CD8-positive, alpha-beta memory T cell (primary cell): ENCODE measurements around the gene IGF2. TPM values are rescaled to one million over a fixed set of nuclear protein-coding genes. Genes with fewer than 3 reads are reported as not detected.
A peak's percentile ranks its signal among the peaks of the same experiment; 100 is the strongest.

Experiments
- CTCF ChIA-PET: fragments of 350-600 bp; sonication (Branson Sonifier 250); formaldehyde crosslinking; loops from one replicate; lab custom pipeline; 2021; ENCODE audit warnings: antibody characterized with exemption; lab: Charles Lee
- POLR2A ChIA-PET: fragments of 350-600 bp; sonication (Branson Sonifier 250); formaldehyde crosslinking; loops from one replicate; lab custom pipeline; 2021; ENCODE audit warnings: antibody characterized with exemption; lab: Charles Lee
- DNase-seq, 5 donors: peaks; one replicate each; pipeline versions ENCODE4 v3.0.0 to v3.0.0-alpha.2; 2020 to 2022; ENCODE audit warnings: mixed read lengths in 1 of 5
- H3K27ac ChIP-seq: one replicate; pipeline ENCODE4 v1.7.0; 2013; ENCODE audit warnings: low read depth, mild to moderate bottlenecking, low read length, moderate library complexity
- H3K27me3 ChIP-seq: 2 replicates; pipeline ENCODE4 v1.7.0; 2013; ENCODE audit warnings: low read length, mild to moderate bottlenecking; ENCODE audit not compliant: insufficient read depth, poor library complexity, severe bottlenecking
- H3K36me3 ChIP-seq: 2 replicates; pipeline ENCODE4 v1.7.0; 2013; ENCODE audit warnings: mild to moderate bottlenecking, low read length, moderate library complexity; ENCODE audit not compliant: insufficient read depth
- H3K4me1 ChIP-seq: 2 replicates; pipeline ENCODE4 v1.7.0; 2013; ENCODE audit warnings: mild to moderate bottlenecking, low read length, moderate library complexity; ENCODE audit not compliant: insufficient read depth
- H3K4me3 ChIP-seq: 2 replicates; pipeline ENCODE4 v1.7.0; 2013; ENCODE audit warnings: mild to moderate bottlenecking, low read length
- H3K9me3 ChIP-seq: 2 replicates; pipeline ENCODE4 v1.7.0; 2013; ENCODE audit warnings: mild to moderate bottlenecking, low read length
- H3K27ac Mint-ChIP-seq, 8 donors: one replicate each; pipeline ENCODE4 v1.8.0; 2020 to 2021; ENCODE audit warnings: mixed read lengths in 8 of 8, mild to moderate bottlenecking in 6 of 8, inconsistent platforms in 3 of 8, moderate library complexity in 3 of 8
- H3K27me3 Mint-ChIP-seq, 2 donors: one replicate each; pipeline ENCODE4 v1.8.0; 2020 to 2021; ENCODE audit warnings: mixed read lengths in 2 of 2, mild to moderate bottlenecking in 1 of 2, moderate library complexity in 1 of 2
- H3K36me3 Mint-ChIP-seq, 3 donors: one replicate each; pipeline ENCODE4 v1.8.0; 2020 to 2021; ENCODE audit warnings: mixed read lengths in 3 of 3, inconsistent platforms in 1 of 3, mild to moderate bottlenecking in 1 of 3
- H3K4me1 Mint-ChIP-seq, 3 donors: one replicate each; pipeline ENCODE4 v1.8.0; 2020 to 2021; ENCODE audit warnings: mixed read lengths in 3 of 3, inconsistent platforms in 1 of 3, mild to moderate bottlenecking in 1 of 3
- H3K4me3 Mint-ChIP-seq, 7 donors: one replicate each; pipeline ENCODE4 v1.8.0; 2020 to 2021; ENCODE audit warnings: mixed read lengths in 7 of 7, mild to moderate bottlenecking in 6 of 7, moderate library complexity in 4 of 7, inconsistent platforms in 2 of 7
- H3K9me3 Mint-ChIP-seq, 5 donors: one replicate each; pipeline ENCODE4 v1.8.0; 2020 to 2022; ENCODE audit warnings: mixed read lengths in 5 of 5, mild to moderate bottlenecking in 3 of 5, moderate library complexity in 2 of 5, inconsistent platforms in 1 of 5
- polyA plus RNA-seq: library from polyadenylated mRNA; unstranded; fragments of 300-500 nt; fragmentation: Illumina TruSeq; gene quantifications from one replicate; pipeline ENCODE4 v1.2.3, GENCODE V29; 2021
- total RNA-seq, 2 experiments: library from RNA; stranded (reverse); gene quantifications; one replicate each; pipeline ENCODE4 v1.2.3, GENCODE V29; 2021

IGF2 gene
- total and polyA plus RNA-seq, 3 experiments from 2014 or later, result 3.3 to 3.5 TPM; not detected in 1

DNA sequence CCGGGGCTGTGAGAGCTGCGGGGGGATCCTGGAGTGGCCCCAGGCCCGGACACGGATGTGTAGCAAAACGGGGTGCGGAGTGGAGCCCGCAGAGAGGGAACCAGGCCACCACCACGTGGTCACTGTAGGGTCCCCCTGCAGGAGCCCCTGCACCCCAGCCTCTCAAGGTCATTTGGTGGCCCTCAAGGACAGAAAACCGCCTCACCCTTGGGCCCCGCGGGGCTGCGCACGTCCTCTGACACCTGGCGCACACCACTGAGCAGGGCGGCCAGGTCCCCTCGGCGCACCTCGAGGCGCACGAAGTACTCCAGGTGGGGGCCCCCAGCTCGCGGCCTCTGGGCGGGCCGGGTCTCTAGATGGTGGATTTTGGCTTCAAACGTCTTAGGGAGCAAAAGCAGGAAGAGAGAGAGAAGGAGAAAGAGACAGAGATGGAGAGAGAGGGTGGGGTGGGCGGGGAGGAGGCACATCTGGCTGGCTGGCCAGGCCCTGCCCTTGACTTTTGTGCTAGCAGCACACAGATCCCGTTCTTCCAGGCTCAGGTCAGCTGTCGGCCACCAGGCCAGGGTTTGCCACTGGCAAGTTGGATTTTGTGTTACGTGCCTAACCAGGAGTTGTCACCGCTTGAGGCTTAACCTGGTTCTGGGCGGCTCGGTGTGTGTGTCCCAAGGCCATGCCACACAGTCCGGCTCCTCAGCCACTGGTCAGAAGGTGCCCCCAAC is 29.3 kb upstream of the IGF2 start:
- H3K9me3 Mint-ChIP-seq, result no peaks in the 10 kb centered on the region
- Histone ChIP-seq H3K27me3 (no peaks in the 10 kb centered on the region), H3K4me3 (no peak overlapping the region), H3K27ac (no peak overlapping the region), H3K9me3 (no peaks in the 10 kb centered on the region), H3K36me3 (no peaks in the 10 kb centered on the region), H3K4me1 (no peaks in the 10 kb centered on the region)
- H3K27ac Mint-ChIP-seq, result no peak overlapping the region
- H3K4me1 Mint-ChIP-seq, result no peaks in the 10 kb centered on the region
- H3K4me3 Mint-ChIP-seq, result no peak overlapping the region
- peaks cover 3 to 9% of the 10 kb centered on the region in 2 donors for H3K27me3 Mint-ChIP-seq
- CTCF ChIA-PET, result interaction anchor here (1.0 to 4.8 kb wide), 3 partner anchors 17 to 252 kb away, joined by 3 to 22 read pairs (median 10); no protein-coding TSS in a partner anchor
- POLR2A ChIA-PET, result no interaction called here
- DNase-seq, result no peak
- no peaks in the 10 kb centered on the region for H3K36me3 Mint-ChIP-seq

DNA sequence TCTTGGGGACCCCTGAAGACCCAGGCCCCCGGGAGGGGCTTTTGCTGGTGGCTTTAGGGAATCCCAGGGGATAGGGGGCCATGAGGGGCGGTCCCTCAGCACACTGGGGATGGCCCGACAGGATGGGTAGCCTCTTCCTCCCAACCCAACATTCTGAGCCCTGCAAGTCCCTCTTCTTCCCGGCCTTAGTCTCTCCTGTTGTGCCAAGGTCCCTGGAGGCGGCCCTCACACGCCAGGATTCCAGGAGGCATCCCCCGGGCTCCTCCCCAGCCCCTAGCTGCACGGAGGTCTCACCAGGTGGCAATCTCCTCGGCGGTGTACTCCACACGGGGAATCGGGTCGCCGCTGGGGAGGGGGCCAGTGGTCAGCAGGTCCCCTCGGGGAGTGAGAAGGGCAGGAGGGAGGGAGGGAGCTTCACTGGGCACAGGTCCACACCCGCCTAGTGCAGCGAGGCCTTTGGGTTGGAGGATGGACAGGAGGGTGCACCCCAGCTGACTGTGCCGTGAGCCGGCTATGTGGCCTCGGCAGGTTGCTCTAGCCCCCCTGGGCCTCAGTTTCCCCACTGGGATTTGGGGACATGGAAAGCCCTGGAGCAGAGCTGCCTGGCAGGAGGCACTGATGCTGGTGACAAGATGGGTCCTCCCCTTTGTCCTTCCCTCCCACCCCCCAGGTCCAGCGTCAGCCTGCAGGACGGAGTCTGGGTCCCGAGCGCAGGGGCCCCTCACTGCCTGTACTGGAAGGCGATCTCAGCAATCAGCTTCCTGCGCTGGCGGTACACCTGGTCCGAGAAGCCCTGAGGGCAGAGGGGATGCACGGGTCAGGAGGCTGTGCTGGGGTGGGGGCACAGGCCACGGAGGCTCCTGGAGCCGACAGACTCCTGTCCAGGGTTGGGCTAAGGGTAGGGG is 28.2 kb upstream of the IGF2 start:
- CTCF ChIA-PET, result interaction anchor here (0.9 to 4.8 kb wide), 4 partner anchors 14 to 253 kb away, joined by 3 to 22 read pairs (median 3); no protein-coding TSS in a partner anchor
- DNase-seq, result no peak
- Histone ChIP-seq H3K9me3 (no peaks in the 10 kb centered on the region), H3K27me3 (no peaks in the 10 kb centered on the region), H3K4me3 (no peak overlapping the region), H3K36me3 (no peaks in the 10 kb centered on the region), H3K27ac (no peak overlapping the region), H3K4me1 (no peaks in the 10 kb centered on the region)
- Mint-ChIP-seq H3K4me3 (no peak overlapping the region), H3K27me3 (peaks cover 3 to 9% of the 10 kb centered on the region in 2 donors), H3K4me1 (no peaks in the 10 kb centered on the region), H3K36me3 (no peaks in the 10 kb centered on the region), H3K27ac (no peak overlapping the region), H3K9me3 (no peaks in the 10 kb centered on the region)
- POLR2A ChIA-PET, result no interaction called here

DNA sequence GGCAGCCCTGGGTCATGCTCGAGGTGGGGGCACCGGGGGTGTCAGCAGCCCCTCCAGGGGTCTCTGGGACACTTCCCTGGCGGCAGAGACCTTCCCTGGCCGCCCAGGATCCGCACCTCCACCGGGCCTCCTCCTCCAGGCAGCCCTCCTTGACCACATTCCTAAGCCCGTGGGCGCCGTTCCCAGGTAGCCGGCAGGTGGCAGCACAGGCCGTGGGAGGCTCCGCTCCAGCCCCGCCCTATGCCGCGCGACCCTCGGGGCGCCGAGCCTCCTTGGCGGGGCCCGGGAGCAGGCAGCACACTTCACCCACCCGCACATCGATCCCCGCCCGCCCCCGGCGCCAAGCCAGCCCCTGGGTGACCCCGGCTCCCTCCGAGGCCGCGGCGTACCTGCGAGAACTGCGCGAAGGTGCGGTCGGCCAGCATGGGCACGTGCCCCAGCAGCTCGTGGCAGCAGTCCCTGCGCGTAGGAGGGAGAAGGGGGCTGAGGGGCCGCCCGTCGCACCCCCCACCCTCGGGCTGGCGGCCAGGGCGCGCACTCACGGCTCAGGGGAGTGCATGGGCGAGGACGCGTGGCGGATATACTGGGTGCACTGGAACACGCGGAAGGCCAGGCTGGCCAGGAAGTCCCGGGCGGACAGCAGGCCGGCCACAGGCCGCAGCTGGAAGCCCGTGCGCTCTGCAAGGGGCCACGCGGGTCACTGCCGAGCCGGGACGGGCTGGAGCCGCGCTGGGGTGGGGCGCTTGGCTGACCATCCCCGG is 27.1 kb upstream of the IGF2 start:
- Mint-ChIP-seq H3K9me3 (no peaks in the 10 kb centered on the region), H3K36me3 (no peaks in the 10 kb centered on the region), H3K4me1 (no peaks in the 10 kb centered on the region), H3K27me3 (peaks cover 3 to 9% of the 10 kb centered on the region in 2 donors), H3K27ac (no peak overlapping the region), H3K4me3 (no peak overlapping the region)
- POLR2A ChIA-PET, result no interaction called here
- H3K27me3 ChIP-seq, result no peaks in the 10 kb centered on the region
- no peak overlapping the region for H3K27ac ChIP-seq
- H3K36me3 ChIP-seq, result no peaks in the 10 kb centered on the region
- no peaks in the 10 kb centered on the region for H3K4me1 ChIP-seq
- no peaks in the 10 kb centered on the region for H3K9me3 ChIP-seq
- DNase-seq, result peak in 4 of 5 donors; percentile 24 to 41 (median 26)
- CTCF ChIA-PET, result interaction anchor here (0.6 to 4.8 kb wide), 3 partner anchors 13 to 254 kb away, joined by 3 to 22 read pairs (median 3); no protein-coding TSS in a partner anchor
- no peak overlapping the region for H3K4me3 ChIP-seq

DNA sequence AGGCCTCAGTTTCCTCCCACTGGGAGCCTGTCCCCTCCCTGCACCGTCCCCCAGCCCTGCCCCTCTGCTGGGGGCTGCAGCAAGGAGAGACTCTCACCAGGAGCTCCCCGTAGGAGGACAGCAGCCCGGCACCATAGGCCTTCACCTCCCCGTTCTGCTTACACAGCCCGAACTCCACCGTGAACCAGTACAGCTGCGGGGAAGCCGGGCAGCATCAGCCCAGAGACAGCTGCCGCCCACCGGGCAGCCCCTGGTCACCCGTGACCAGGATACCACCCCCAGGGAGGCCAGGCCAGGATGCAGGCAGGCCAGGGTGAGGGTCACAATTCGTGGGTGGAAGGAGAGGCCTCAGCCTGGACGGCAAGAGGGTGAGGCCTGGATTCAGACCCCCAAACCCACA is 26.4 kb upstream of the IGF2 start:
- no peaks in the 10 kb centered on the region for H3K36me3 ChIP-seq
- ChIA-PET CTCF (interaction anchor here (0.6 to 4.8 kb wide), 2 partner anchors 125 to 255 kb away, joined by 3 to 22 read pairs; no protein-coding TSS in a partner anchor), POLR2A (no interaction called here)
- no peaks in the 10 kb centered on the region for H3K36me3 Mint-ChIP-seq
- no peak overlapping the region for H3K27ac ChIP-seq
- no peak overlapping the region for H3K27ac Mint-ChIP-seq
- no peaks in the 10 kb centered on the region for H3K4me1 ChIP-seq
- peaks cover 4 to 9% of the 10 kb centered on the region in 2 donors for H3K27me3 Mint-ChIP-seq
- H3K4me3 ChIP-seq, result no peak overlapping the region
- no peaks in the 10 kb centered on the region for H3K4me1 Mint-ChIP-seq
- H3K4me3 Mint-ChIP-seq, result no peak overlapping the region
- H3K9me3 ChIP-seq, result no peaks in the 10 kb centered on the region
- DNase-seq, result no peak
- H3K9me3 Mint-ChIP-seq, result no peaks in the 10 kb centered on the region
- H3K27me3 ChIP-seq, result no peaks in the 10 kb centered on the region

DNA sequence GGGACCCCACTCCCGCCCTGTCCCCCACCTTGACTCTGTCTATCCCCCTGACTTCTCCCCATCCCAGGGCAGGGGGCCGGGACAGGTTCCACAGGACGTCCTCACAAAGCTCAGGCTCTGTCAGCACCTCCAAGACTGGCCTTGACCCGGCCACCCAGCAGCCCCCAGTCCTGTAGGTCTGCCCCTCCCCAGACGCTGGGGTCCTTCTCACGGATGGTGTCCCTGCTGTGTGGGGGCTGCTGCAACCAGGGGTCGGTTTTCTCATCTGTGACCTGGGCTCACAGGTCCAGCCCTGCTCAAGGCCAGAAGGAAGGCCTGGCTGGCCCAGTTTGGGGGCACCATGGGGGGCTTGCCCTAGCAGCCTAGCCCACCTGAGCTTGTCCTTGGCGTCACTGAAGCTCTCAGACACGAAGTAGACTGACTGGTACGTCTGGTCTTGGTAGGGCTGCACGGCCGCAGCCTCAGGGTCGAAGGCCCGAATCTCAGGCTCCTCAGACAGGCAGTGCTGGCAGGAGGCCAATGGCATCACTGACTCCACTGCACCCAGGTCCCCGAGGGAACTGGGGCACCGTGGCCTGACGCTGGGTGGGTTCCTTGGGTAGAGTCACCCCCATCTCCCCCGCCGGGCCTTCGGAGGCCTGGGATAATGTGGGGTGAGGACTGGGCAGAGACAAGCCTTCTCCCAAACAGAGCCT is 25.8 kb upstream of the IGF2 start:
- H3K4me1 Mint-ChIP-seq, result no peaks in the 10 kb centered on the region
- H3K4me3 Mint-ChIP-seq, result no peak overlapping the region
- no peak overlapping the region for H3K4me3 ChIP-seq
- no peaks in the 10 kb centered on the region for H3K36me3 ChIP-seq
- H3K36me3 Mint-ChIP-seq, result no peaks in the 10 kb centered on the region
- no peaks in the 10 kb centered on the region for H3K9me3 ChIP-seq
- H3K27me3 ChIP-seq, result no peaks in the 10 kb centered on the region
- H3K4me1 ChIP-seq, result no peaks in the 10 kb centered on the region
- H3K9me3 Mint-ChIP-seq, result no peaks in the 10 kb centered on the region
- ChIA-PET CTCF (interaction anchor here (0.6 to 4.8 kb wide), 2 partner anchors 125 to 256 kb away, joined by 3 to 22 read pairs; no protein-coding TSS in a partner anchor), POLR2A (no interaction called here)
- peaks cover 4 to 9% of the 10 kb centered on the region in 2 donors for H3K27me3 Mint-ChIP-seq
- no peak overlapping the region for H3K27ac ChIP-seq
- no peak overlapping the region for H3K27ac Mint-ChIP-seq
- DNase-seq, result no peak

DNA sequence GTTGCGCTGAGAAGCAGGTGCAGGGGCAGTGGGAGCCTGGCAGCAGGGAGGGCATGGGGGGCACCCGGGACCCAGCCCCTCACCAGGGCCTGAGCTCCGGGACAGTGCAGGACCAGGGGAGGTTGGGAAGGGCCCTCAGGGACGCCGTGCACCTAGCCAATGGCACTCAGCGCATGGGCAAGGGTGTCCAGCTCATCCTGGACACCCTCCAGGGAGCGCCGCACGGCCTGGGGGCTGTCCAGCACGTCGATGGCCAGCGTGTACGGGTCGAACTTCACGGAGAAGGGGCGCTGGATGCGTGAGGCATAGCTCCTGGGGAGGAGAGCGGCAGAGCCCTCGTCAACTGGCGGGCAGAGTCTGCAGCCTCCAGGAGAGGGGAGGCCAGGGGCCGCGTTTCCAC is 24.9 kb upstream of the IGF2 start:
- Histone ChIP-seq H3K4me3 (no peak overlapping the region), H3K36me3 (no peaks in the 10 kb centered on the region), H3K27me3 (no peaks in the 10 kb centered on the region), H3K9me3 (no peaks in the 10 kb centered on the region), H3K4me1 (no peaks in the 10 kb centered on the region), H3K27ac (no peak overlapping the region)
- no peak for DNase-seq
- no peak overlapping the region for H3K4me3 Mint-ChIP-seq
- no peaks in the 10 kb centered on the region for H3K36me3 Mint-ChIP-seq
- ChIA-PET CTCF (interaction anchor here (4.8 kb wide), 1 partner anchor 257 kb away, joined by 22 read pairs; no protein-coding TSS in a partner anchor), POLR2A (no interaction called here)
- H3K27ac Mint-ChIP-seq, result no peak overlapping the region
- no peaks in the 10 kb centered on the region for H3K9me3 Mint-ChIP-seq
- no peaks in the 10 kb centered on the region for H3K4me1 Mint-ChIP-seq
- H3K27me3 Mint-ChIP-seq, result peaks cover 6 to 9% of the 10 kb centered on the region in 2 donors

DNA sequence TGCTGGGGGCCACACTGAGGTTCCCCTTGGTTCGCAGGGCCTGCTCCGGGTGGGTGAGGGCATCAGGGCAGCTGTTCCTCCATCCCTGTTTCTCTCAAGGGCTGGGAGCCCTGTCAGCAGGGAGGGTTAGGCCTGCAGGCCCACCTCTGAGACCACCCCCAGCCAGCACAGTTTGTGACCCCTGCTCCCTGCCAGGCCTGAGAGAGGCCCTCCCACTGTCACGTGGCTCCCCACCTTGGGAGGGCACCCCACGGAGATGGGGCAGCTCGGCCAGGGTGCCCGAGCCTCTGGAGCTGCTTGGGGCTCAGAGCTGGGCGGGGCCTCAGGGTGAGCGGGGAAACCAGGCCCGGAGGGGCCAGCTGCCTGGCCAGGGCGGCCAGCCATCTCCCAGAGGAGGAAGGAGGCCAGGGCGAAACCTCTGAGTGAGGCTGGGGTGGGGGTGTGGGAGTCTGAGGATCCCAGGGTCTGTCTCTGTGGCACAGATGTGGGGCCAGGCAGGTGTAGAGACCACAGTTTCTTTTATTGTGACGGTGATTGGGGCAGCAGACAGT is 24.3 kb upstream of the IGF2 start:
- POLR2A ChIA-PET, result no interaction called here
- H3K27me3 ChIP-seq, result no peaks in the 10 kb centered on the region

More for the DNA sequence above, 24.3 kb upstream of the IGF2 start:
- no peak overlapping the region for H3K27ac Mint-ChIP-seq
- no peaks in the 10 kb centered on the region for H3K4me1 Mint-ChIP-seq
- no peak for DNase-seq
- no peak overlapping the region for H3K27ac ChIP-seq
- CTCF ChIA-PET, result interaction anchor here (4.8 kb wide), 1 partner anchor 257 kb away, joined by 22 read pairs; no protein-coding TSS in a partner anchor
- no peak overlapping the region for H3K4me3 ChIP-seq
- H3K9me3 ChIP-seq, result no peaks in the 10 kb centered on the region
- H3K4me3 Mint-ChIP-seq, result no peak overlapping the region
- H3K36me3 Mint-ChIP-seq, result no peaks in the 10 kb centered on the region
- H3K4me1 ChIP-seq, result no peaks in the 10 kb centered on the region
- H3K27me3 Mint-ChIP-seq, result peaks cover 6 to 9% of the 10 kb centered on the region in 2 donors
- no peaks in the 10 kb centered on the region for H3K36me3 ChIP-seq
- no peaks in the 10 kb centered on the region for H3K9me3 Mint-ChIP-seq
